Stimulated activated CD8-positive, alpha-beta memory T cell treated with anti-CD3 and anti-CD28 coated beads, Interleukin-12 subunit alpha, Interleukin-12 subunit beta, amount 100 ng/mL, for 24 hours (primary cell): Measurements from ENCODE around the gene CNOT2.

Experiments used
- DNase-seq: peaks from one replicate; pipeline ENCODE4 v3.0.0-alpha.2; 2020; ENCODE audit errors: extremely low read depth

Gene CNOT2

DNA sequence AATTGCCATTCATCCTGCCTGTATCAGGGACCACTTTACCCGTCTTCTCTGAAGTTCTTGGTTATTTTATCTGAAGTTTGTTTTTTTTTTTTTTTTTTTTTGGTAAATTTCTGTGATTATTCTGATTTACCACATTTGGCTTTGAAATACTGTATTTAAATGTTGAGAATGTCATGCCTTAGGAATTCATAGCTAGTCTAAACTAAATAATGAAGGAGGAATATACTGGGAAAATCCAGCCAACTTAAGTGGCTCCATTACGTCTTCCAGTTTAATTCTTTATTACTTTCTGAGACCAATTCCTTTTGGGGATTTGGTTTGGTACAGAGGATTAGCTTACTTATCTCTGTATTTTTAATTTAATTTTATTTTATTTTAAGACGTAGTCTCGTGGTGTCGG lies 62.6 kb downstream of the CNOT2 start:
- no peak for DNase-seq

DNA sequence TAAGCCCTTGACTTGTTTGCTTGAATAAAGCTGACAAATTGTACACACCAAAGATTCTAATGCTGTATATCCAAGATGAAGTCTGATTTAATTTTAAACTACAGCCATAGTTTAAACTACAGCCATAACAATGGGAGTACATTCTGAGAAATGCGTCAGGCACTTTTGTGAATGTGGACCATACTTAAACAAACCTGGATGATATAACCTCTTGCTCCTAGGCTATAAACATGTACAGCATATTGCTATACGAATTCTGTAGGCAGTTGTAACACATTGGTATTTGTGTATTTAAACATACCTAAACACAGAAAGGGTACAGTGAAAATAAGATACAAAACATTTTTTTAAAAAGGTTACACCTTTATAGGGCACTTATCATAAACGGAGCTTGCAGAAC lies 63.4 kb downstream of the CNOT2 start:
- no peak for DNase-seq

DNA sequence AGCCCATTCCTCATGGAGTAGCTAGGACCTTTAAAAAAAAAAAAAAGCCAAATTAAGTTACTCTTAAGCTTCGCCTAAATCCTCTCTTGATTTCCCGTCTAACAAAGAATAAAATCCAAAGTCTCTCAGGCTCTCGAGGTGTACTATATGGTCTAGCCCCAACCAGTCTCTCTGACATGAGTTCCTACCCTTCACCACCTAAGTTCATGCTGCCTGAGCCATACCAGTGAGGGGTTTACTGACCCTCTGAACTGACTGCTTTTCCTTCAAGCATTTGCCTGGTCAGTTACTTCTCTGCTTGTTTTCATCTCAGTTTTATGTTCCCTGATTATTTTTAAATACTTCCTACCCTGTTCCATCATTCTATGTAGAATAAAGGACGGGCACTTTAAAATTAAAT lies 64.6 kb downstream of the CNOT2 start:
- DNase-seq = no peak

DNA sequence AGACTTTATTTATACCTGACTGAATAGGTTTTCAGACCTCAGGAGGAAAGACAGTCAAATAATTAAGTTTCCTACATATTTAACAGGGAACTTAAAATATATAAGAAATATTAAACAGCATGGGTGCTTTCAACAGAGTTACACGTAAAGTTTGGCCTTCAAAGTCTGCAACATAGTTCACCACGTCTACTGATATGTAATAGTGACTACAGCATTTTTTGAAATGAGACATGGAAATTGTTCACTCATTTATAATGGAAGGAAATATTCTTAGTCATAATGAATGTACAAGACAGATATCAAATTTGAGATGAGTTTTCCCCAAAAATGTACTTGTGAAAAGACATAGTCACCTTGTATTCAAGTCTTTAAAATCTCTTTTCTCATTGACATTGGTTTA lies 66.1 kb downstream of the CNOT2 start:
- DNase-seq = no peak

DNA sequence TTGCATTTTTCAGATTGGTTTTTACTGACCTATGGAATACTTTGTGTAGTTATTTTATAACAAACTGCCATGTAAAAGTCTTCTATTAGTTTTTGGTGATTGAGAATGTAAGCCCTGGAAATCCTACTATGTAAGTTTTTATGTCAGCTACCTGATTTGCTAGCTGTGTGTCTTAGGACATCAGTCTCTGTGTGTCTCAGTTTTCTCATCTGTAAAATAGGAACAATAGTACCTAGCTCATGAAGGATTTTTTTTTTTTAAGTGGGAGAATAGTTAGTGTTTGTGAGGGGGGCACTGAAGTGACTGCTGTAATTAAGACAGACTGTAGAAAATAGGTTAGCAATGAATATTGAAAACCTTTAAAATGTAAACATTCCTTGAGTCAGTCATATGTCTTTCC lies 70.9 kb downstream of the CNOT2 start:
- no peak for DNase-seq

DNA sequence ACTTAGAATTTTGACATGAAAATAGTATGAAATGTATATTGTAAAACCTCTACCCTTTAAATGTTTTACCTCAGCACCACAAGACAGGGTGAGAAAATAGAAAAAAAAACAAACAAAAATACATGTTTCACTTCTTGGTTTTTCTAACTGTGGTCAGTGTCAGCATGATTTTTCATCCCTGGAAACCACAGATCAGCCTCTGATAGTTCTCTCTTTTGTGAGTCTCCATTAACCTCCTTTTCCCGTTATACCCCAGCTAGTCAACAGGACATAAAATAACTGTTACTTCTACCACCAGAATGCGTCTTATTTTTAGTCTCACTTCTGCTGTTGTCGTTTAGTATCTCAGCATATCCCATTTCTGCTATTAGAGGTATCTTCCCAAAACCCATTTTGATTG lies 74.5 kb downstream of the CNOT2 start:
- no peak for DNase-seq

DNA sequence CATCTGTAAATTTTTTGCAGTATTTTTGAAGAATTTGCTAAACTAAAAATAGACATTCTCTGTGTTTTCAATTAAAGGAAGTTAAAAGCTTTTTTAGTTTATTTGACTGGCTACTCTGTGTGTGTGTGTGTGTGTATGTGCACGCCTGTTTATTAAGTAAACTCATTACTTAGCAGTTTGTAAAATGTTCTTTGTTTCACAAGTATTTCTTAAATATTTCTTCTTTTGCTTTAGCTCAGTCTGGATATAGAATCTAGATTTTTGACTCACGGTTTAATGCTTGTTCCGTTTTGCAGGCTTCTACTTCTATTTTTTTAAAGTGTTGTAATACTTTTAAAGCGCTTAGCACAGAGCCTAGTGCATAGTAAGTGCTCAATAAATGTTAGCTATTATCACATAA lies 76.4 kb downstream of the CNOT2 start:
- no peak for DNase-seq

DNA sequence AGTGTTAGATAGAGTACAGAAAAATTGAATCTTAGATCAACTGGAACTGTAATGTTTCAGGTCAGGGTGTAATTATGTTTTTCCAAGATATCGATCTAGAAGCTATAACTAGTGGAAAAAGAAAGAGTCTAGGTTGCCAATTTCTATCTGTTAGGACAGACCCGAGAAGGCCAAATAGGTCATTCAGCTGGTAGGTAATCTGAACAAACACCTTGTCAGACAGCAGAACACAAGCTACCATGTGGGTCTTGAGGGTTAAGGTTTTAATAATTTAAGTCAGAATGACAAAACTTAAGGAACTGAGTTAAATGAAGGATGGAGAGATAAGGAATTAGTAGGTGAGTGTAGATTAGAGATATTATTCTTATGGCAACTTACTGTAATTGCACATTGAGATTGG lies 78.0 kb downstream of the CNOT2 start:
- no peak for DNase-seq

DNA sequence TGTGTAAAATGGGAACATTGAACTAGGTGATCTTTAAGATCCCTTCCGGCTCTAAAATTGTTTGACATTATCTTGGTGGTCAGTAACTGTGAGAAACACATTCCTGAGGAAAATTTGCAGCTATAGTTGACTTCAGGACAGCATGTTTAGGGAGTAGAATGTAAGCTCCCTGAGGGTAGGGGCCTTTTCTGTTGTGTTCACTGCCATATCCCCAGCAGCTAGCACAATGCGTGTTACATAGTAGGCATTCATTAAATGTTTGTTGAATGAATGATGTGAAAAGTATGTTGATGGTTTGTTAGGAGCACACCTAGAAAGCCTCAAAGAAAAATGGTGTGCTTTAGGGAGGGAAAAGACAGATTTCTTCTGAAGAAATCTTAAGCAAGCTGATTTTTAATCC lies 84.3 kb downstream of the CNOT2 start:
- DNase-seq = no peak

DNA sequence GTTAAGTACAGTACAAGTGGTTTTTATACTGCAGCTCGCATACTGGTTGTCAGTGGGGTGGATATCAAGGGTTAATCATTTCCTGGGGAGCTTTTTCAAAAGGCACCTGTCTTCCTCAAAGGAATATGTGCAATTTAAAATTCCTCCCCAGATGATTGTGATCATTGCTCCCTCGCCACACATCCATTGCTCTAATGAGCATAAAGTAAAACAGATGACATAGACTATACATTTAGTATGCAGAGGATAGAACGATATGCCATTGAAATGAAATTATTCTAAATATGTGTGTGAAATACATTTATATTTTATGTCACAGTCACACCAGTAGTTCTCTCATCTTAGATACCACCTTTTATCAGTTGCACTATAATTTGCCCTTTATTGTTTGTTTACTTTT lies 86.5 kb downstream of the CNOT2 start:
- no peak for DNase-seq

DNA sequence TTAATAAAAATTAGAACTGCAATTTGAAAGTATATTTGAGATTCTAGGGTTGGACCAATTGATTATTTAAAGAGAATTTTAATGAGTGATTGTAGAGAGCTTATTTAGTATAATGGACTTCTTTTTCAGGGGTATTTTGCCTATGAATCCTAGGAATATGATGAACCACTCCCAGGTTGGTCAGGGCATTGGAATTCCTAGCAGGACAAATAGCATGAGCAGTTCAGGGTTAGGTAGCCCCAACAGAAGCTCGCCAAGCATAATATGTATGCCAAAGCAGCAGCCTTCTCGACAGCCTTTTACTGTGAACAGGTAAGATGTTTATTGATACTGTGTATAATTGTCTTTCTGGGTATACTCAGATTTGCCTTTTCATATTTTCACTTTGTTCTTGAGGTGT lies 86.9 kb downstream of the CNOT2 start:
- no peak for DNase-seq

DNA sequence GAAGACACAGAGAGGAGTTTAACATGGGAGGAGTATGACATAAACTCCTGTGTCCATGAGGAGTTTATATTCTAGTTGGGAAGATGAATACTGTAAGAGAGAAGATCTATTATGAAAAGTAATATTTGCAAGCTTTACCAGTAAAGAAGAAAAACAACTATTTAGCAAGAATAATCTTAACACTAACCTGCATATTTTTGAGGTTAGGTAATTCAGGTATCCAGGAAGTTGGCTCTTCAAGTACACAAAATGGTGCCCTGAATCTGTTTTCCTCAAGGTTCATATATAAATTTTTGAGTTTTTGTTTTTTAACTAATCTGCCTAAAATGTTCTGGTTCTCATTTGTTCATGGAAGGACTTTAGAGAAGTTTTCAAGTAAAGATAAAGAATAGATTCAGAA lies 89.0 kb downstream of the CNOT2 start:
- DNase-seq = no peak

DNA sequence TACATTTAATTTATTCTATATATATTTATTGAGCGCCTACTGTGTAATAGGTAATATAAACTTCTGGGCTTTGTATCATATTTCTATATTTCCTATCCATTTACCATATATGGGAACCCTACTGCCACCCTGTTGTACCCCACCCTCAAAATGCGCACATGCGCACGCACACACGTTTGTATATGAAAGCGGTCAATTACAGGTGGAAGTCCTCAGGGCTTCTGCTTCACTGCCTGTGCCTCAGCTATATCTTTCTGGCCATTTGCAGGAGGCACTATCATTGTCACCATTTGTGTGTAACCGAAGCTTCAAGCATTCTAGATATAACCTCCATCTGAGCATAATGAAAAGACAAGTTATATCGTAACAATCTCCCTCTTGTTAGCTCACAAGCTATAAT lies 91.5 kb downstream of the CNOT2 start:
- DNase-seq = no peak

DNA sequence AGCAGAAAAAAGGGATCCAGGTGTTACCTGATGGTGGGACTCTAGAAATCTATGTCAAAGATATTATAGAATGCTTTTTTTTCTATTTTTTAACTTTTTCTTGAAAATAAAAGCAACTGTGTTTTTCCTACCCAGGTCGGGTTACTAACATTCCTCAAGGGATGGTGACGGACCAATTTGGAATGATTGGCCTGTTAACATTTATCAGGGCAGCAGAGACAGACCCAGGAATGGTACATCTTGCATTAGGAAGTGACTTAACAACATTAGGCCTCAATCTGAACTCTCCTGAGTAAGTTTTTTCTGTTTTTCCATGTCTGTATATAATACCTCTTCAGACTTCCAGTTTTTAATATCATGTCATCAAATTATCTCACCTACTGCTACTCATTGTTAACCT lies 95.3 kb downstream of the CNOT2 start:
- no peak for DNase-seq

DNA sequence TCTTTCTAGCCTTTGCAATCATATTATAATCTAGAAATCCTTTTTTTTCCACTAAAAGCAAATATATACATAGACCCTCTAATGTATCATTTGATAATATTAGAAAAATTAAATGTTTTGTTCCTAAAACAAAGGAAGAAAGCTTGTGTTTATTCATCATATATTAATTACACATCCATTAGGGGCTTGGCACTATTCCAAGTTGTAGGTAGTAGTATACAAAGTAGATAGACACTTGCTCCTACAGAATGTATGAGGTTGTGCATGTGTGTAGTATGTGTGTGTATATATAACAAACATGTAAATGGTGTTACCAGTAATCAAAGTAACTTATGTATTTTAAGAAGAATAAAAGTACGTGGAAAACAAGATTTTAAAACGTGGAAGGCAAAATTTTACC lies 107.8 kb downstream of the CNOT2 start:
- DNase-seq = no peak

DNA sequence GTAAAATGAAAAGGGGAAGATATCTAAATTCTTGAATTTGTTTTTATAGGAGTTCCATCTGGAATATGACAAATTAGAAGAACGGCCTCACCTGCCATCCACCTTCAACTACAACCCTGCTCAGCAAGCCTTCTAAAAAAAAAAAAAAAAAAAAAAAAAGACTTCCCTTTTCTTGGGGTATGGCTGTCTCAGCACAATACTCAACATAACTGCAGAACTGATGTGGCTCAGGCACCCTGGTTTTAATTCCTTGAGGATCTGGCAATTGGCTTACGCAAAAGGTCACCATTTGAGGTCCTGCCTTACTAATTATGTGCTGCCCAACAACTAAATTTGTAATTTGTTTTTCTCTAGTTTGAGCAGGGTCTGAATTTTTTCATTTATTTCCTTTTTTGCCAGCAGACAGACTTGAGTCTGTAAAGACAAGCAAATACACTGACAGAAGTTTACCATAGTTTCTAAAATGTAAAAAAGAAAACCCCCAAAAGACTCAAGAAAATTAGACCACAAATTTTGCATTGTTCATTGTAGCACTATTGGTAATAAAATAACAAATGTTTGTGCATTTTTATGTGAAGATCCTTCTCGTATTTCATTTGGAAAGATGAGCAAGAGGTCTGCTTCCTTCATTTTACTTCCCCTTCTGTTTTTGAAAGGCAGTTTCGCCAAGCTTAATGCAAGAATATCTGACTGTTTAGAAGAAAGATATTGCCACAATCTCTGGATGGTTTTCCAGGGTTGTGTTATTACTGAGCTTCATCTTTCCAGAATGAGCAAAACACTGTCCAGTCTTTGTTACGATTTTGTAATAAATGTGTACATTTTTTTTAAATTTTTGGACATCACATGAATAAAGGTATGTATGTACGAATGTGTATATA lies 110.8 kb downstream of the CNOT2 start:
- no peak for DNase-seq

DNA sequence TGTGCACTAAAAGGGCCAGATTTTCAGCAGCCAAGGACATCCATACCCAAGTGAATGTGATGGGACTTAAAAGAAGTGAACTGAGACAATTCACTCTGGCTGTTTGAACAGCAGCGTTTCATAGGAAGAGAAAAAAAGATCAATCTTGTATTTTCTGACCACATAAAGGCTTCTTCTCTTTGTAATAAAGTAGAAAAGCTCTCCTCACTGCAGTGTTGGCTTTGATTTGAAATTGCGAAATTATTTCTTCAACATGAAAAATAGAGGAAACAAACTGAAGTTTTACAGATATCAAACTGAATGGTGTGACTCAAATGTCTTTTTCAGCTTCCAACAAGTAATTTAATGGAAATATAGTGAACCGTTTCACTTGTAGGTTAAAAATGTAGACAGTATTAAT lies 111.6 kb downstream of the CNOT2 start:
- DNase-seq = no peak

DNA sequence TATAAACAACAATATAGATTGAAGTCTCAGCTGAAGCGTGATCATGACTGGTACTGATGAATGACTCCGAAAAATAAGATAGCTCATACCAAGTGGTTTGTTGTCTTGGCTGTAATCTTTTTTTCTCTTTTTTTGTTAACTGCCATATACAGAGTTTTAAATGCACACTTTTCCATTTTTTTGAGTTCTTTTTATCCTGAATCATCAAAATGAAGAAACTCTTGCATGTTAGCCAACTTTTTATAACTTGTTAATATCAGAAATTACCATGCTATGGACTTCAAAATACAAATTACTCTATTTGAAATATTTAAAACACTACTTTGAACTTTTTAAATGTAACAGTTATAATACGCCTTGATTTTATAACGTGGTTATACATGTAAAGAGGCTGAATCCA lies 112.7 kb downstream of the CNOT2 start:
- no peak for DNase-seq

DNA sequence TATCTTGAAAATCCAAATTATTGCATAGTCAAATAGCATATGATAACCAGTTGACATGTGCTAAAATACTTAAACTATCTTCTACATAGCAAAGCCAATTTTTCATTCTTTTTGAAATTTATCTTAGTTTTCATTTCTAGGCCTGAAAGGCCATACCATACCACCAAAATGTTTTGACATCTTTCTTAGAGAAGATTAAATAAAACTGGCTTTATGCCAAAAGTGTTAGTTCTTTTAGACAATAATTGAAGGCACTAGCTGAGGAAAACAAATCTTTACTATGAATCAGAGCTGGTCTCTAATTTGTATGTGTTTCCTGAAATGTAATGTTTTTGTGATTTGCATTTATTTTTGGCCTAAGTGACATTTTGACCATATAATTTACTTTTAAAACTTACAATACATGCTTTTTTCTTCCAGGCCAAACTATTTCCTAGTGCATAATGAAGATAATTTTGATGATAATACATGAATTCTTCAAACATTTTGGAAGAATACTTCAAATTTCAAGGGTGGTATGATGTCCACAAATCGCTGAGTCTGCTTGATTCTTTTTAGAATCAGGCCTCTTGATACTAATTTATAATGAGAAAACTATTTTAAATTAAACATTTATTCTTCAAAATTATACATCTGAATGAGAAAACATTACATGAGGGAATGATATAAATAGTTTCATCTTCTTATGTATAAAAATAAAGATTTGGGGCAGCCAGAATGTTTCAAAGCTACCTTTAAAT lies 116.4 kb downstream of the CNOT2 start:
- DNase-seq = no peak

DNA sequence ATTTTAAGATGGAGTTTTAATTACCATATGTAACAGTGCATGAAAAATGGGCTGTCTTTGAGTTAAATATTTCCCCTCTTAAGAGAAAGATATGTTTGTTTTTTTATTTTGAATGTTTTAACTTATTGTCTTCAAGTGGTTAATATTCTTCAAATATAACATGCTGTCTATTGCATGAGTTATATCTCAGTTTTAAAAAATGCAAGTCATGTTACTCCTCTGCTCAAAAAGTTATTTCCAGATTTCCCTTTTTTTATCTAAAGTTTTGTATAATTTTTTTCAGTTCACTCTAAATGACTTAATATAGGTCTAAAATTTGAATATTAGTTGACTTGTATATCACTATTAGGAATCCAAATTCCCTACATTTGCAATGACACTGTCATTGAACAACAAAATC lies 117.0 kb downstream of the CNOT2 start:
- no peak for DNase-seq

DNA sequence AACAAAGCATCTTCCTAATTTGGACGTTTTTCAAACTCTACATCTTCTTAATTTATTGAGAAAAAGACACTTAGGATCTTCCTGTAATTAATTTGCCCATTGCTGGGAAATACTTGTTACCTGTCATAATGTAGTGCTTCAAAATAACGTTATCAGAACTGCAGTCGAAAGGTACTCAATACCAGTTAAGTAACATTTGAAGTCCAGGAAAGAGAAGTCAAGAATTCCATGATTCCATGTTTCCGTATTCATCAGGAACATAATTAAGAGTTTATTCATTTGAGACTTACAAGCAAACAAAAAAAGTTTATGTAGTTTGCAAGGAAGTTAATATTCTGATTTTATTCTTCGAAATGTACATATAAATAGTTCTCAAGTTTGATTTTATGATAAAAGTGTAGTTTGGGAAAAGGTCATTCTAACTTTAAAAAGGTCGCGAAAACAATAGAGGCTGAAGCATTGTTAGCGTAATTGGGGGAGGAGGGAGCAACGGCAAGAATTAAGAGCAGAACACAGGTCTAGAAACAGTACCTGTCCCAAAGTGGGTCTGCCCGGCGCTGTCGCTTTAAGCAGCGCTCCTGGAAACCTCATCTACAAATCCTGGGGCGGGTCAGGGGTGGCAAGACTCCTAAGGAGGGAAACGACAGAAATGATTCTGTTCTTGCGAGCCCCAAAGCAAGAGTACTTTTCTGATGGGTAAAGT lies 121.6 kb downstream of the CNOT2 start:
- DNase-seq = no peak

DNA sequence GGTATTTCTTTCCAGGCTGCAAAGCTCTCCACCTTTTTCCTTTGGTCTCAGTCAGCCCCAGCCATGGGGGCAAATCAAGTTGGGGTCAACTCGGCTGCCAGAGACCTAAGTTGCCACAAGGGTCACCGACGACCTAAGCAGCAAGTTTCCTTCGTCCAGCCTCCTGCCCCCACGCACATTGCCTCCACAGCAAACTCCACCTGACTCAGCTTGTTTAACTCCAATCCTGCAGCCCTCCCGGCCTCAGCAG lies 122.1 kb downstream of the CNOT2 start:
- no peak for DNase-seq
